GM21526 (cell line): Measurements from ENCODE around the gene STEAP1B.
A peak's percentile ranks its signal among the peaks of the same experiment; 100 is the strongest.
"Not testable (repeated sequence)": the region's sequence is repeated elsewhere in the genome, so short reads cannot be mapped to it uniquely, and the experiment has no call there.

ENCODE experiments used
- ATAC-seq: cut with Tn5 transposase; IDR thresholded peaks from one replicate; pipeline ENCODE4 v1.9.1; 2021; ENCODE audit warnings: moderate library complexity; ENCODE audit not compliant: unreplicated experiment, low FRiP score

Gene STEAP1B

DNA sequence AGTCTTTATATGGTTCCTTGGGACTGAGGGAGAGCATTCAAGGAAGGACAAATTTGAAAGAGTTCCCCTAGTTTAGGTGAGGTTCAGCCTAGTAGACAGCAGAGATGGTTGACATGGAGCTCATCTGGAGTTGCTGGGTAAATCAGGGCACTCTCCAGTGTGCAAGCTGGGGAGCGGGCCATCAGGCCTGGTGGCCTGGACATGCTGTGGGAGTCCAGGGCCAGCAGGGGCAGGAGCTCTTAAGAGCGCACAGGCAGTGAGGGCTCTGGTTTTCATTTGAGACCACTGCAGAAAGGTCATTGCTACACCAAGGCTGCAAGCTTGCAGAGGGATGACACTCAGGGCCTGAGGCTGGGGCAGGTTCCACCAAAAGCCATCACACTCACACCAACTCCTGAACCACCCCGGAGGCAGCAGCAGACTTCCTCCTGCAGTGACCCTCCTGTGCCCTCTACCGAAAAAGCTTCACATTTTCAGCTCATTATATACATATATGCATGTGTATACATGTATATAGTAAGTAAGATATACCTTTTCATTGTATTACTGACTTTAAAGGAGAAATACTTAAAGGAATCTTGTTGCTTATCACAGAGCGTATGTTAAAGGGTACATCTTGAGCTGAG, 39.5 kb downstream of the STEAP1B start:
- ATAC-seq: no peak

- no peak for ATAC-seq
These were observed 42.5 kb downstream of the STEAP1B start for GRCh38 chr7:22457471-22457870.

DNA sequence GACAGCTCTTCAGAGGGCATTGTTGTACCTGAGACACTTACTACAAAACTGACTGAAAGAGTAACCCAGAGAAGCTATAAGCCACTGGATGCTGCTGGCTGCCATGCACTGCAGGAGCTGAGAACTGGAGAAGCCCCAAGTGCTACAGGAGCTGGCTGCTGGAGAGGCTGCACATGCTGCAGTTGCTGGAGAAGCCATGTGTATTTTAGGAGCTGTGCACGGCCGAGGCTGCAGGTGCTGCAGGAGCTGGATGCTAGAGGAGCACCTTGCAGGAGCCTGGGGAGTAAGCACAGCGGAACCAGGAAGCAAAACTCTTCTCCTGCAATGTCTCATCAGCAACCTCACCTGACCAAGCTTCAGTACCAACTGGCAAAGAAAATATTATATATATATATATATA, 45.5 kb downstream of the STEAP1B start:
- no peak for ATAC-seq

DNA sequence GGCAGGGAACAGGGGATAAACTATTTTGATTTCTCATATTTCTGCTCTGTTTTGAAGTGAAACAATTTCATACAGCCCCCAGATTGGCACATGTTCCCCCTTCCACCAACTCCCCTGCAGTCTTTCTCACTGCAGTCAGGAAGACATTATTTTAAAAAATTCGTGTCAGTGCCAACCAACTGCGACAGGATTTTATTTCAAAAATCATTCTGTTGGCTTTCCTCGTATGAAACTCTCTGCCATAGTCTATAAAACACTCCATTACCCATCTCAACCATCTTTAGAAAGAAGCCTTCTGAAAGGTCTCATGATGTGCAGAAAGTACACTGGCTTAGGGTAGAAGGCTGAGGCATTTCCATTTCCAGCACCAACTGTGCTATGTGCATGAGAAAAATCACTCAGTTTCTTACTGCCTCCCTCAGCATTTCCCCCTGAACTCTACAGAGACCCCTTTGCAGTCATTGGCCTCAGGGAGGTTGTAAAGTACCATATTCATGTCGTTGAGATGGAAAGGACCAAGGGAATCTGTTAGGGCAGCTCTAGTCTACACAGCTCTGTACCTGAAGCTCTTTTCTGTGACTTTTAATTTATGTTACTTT, 46.9 kb downstream of the STEAP1B start:
- ATAC-seq: no peak

DNA sequence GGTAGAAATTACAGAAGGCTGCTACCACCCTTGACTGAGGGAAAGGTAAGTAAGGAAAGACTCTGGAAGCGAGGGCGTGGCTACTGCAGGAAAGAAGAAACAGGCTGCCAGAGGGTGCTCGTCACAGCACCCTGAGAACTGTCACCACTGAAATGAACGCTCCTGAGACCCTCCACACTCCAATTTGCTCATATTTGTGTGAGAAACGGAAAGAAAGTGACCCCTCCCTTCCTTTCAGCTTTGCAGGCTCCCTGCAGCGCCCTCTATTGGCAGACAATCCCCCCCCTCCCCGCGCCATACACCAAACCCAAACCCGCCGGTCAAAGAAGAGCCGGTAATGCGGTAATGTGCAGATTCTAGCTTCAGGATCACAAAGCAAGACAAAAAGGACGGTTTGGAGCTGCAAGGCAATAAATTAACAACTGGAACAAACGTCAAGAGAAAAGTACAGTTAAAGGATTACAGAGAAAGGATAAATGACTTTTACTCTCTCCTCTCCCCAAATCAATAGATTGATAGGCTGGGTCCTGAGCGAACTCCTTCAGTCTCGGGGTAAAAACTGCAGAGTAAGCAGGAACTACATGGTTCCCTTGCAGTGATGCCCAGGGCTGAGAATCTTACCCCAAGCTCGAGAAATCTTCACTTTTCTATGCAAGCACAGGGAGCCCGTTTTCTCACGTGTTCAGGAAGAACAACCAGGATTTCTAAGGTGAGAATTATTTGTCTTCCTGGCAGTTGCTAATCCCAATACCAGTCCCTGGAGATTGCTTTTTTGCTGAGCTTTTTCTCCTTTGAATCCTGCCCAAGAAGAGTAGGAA, 47.6 kb downstream of the STEAP1B start:
- no peak for ATAC-seq

- not testable (repeated sequence) for ATAC-seq
These were observed 50.0 kb downstream of the STEAP1B start for GRCh38 chr7:22450013-22450412.

GRCh38 chr7:22447762-22448161, 52.2 kb downstream of the STEAP1B start:
- ATAC-seq: peak; percentile 89

GRCh38 chr7:22447008-22447407, 53.0 kb downstream of the STEAP1B start:
- ATAC-seq: peak; percentile 37

DNA sequence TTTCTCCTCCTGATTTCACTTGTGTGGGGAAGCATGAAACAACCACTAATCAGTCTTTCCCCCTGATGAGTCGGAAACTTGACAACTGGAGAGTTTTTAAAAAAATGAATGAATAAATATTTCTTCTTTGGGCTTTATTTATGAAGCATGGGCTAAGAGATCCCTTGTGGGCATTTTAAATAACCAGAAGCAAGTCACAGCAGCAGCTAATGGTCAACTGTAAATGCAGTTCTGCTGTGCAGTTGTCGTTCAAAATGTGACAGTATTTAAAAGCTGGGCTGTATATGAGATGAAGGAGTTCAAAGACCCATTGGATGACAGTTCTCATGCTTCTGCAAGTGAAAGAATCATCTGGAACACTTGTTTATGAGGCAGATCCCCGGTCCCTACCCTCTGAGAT, 54.1 kb downstream of the STEAP1B start:
- no peak for ATAC-seq

GRCh38 chr7:22445140-22445743, 54.7 kb downstream of the STEAP1B start:
- ATAC-seq: no peak

DNA sequence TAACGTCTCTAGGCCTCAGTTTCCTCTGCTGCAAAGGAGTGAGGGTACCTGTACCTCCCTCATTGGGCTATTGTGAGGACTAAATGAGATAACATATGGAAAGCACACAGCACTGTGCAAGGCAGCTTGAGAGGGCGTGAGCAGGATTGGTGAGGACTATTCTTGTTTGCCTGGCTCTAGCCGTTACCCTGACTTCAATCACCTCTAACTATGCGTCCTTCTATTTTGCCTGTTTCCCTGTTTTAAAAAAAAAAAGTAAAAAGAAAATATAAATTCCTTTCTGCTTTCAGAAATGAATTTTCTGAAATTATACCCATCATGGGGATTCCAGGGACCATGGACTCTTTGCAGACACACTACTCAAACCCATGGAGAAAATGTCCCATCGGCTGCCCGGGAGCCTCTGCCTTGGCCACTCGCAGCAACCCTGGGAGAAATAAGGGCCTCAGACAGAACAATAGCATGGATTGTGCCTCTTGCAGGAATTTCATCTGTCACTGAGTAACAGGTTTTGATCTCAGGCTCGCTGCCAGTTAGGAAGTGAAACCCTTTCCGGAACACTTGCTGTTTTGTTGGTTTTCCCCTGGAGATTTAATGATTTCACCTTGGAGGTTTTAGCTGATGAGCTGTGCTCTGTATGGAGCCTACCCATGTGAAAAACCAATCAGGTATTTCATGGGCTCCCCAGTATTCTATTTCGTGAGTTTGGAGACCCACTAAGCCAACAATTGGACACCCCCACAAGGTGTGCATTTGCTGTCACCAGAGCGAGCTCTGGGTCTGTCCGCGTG, 55.6 kb downstream of the STEAP1B start:
- ATAC-seq: no peak

DNA sequence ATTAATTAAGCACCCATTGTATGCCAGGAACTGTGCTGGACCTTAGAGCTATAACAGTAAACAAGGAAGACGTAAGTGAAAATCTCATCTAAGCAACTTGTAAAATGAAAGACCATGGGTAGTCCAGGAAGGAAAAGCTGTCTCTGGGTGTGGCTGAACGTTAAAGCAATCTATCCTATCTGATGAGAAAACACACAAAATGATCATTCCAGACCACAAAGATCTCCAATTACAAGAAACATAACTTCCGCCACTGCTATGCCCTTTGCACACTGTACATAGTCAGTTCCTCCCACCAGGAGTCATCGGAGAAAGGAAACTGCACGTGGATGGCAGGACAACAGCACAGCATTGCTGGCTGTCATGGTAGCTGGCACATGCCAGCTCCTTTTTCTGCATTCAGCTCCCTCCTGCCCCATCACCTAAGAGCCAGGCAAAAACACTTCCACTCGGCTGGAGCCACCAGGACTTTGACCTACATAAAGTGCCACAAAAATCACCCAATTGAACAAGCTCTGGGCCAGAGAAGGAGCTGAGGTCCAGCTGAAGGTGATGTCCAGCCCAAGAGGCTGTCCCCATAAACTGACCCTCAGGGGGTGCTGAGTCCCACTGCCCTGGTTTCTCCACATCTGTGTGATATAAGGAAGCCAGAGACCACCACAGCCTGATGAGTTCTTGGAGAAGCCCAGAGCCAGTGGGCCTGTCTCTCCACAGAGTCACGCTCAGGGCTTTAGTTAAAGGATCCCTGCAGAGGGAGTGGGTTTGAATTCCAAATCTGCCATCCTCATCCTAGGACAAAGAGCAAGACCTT, 56.4 kb downstream of the STEAP1B start:
- no peak for ATAC-seq

GRCh38 chr7:22442882-22443369, 57.1 kb downstream of the STEAP1B start:
- ATAC-seq: no peak

- ATAC-seq: no peak
These were observed 57.7 kb downstream of the STEAP1B start for GRCh38 chr7:22442187-22442881.

DNA sequence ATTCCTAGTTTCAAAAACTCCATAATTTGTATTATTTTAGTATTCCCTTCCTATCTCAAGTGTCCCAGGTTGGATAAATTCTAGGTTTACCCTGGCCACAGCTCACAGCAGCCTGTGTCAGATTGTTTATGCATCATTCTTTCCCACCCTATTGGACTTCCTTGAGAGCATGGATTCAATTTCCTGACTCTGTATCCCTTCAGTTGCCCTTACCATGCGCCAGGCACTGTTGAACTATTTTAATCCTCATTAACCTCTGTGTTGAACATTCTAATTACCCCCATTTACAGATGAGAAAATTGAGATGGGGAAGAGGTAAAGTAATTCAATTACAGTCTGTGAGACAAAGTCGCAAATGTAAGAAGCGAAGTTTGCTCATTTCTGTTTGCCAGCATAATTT, 58.8 kb downstream of the STEAP1B start:
- no peak for ATAC-seq

DNA sequence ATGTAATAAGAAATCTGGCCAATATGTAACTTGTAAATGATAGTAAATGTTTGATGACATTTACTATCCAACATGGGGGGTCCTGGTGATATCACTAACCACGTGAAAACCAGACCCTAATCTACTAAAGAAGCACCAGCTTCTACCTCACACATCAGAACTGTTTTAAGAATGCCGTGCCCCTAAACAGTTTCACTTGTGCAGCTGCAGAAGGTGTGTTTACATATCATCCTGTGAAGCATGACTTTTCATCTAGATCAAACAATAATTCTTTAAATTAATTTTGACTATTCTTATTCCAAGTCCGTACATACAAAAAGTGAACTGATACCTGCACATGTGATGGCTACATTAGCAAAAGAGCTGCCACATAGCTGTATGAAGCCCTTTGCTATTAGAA, 61.0 kb downstream of the STEAP1B start:
- ATAC-seq: peak; percentile 51

GRCh38 chr7:22436552-22436951, 63.4 kb downstream of the STEAP1B start:
- ATAC-seq: not testable (repeated sequence)

DNA sequence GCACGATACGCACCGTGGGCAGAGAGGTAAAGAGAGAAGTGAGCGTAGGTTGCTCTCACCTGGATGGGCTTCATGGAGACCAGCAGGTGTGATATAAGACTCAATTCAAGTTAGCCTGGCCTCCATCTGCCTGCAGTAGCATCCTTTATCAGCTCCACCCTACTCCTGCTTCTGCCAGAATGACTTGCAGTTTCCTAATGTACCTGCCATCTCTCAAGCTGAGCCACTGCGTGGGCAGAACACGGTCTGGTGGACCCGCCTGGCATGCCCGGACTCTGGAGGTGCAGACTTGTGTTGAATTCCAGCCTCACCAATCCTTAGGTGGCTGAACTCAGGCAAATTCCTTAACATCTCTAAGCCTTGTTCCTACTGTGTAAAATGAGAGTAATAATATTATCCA, 64.3 kb downstream of the STEAP1B start:
- ATAC-seq: peak; percentile 11

DNA sequence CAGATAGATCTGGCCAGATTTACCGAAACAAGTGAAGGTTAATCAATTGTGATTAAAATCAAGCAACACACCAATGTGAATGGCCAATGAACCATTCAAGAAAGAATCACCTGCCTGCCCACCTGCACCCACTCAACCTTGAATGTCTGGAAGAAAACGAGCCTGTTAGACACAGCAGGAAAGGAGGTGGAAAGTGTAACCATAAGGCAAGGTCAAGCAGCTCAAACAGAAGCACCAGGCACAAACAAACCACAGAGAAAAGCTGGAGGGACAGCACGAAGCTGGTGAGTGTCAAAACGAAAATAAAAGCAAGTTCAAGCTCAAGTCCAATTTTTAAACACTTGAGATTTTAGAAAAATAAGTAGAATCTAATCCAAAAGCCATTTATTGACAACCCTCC, 64.9 kb downstream of the STEAP1B start:
- peak; percentile 71 for ATAC-seq
